ENCODE data around the gene CHTOP.

Gene CHTOP

GRCh38 chr1:153612755-153613331 lies 21.0 kb upstream of the CHTOP start, which contains the start of gene S100A16:
Gene S100A16 (minus strand): TSS chr1:153613137. CDS start chr1:153608151, 4,986 bp downstream.
- DNase-seq (ENCODE audit: insufficient read length, low spot score) (no peak), FAIRE-seq (no peak)

- DNase-seq (ENCODE audit: insufficient read length, low spot score) (no peak), FAIRE-seq (no peak)
Observed at GRCh38 chr1:153613406-153613805, 20.5 kb upstream of the CHTOP start.

- DNase-seq (ENCODE audit: insufficient read length, low spot score), result no peak
- FAIRE-seq, result no peak
Observed at GRCh38 chr1:153614189-153614900, 19.5 kb upstream of the CHTOP start.

GRCh38 chr1:153614906-153615305 lies 19.0 kb upstream of the CHTOP start:
- no peak for FAIRE-seq
- DNase-seq (ENCODE audit: insufficient read length, low spot score), result no peak

- FAIRE-seq, result no peak
- DNase-seq (ENCODE audit: insufficient read length, low spot score), result no peak
Observed at GRCh38 chr1:153615406-153615805, 18.5 kb upstream of the CHTOP start.

- FAIRE-seq (no peak), DNase-seq (ENCODE audit: insufficient read length, low spot score) (no peak)
Observed at GRCh38 chr1:153616144-153616916, 17.5 kb upstream of the CHTOP start, which contains the start of gene S100A14. Gene S100A14 (minus strand): TSS chr1:153616325. CDS start chr1:153615858, 467 bp downstream.

- FAIRE-seq (no peak), DNase-seq (ENCODE audit: insufficient read length, low spot score) (no peak)
Observed at GRCh38 chr1:153616917-153617311, 17.0 kb upstream of the CHTOP start.

GRCh38 chr1:153617663-153618062 lies 16.2 kb upstream of the CHTOP start:
- DNase-seq (ENCODE audit: insufficient read length, low spot score), result peak; percentile 81
- peak; percentile 66 for FAIRE-seq

- DNase-seq (ENCODE audit: insufficient read length, low spot score), result no peak
- FAIRE-seq, result no peak
Observed at GRCh38 chr1:153619171-153619570, 14.7 kb upstream of the CHTOP start.

- no peak for FAIRE-seq
- no peak for DNase-seq (ENCODE audit: insufficient read length, low spot score)
Observed at GRCh38 chr1:153623101-153623500, 10.8 kb upstream of the CHTOP start.

GRCh38 chr1:153624965-153625611 lies 8.8 kb upstream of the CHTOP start:
- DNase-seq (ENCODE audit: insufficient read length, low spot score) (no peak), FAIRE-seq (no peak)

- DNase-seq (ENCODE audit: insufficient read length, low spot score) (no peak), FAIRE-seq (no peak)
Observed at GRCh38 chr1:153626477-153626903, 7.4 kb upstream of the CHTOP start.

- DNase-seq (ENCODE audit: insufficient read length, low spot score) (no peak), FAIRE-seq (no peak)
Observed at GRCh38 chr1:153626904-153627714, 6.8 kb upstream of the CHTOP start, which contains the start of gene S100A13. Gene S100A13 (minus strand): TSS chr1:153627505. CDS start chr1:153626472, 1,033 bp downstream.

GRCh38 chr1:153627715-153628626 lies 5.9 kb upstream of the CHTOP start, which contains the start of gene S100A1:
Gene S100A1 (plus strand): TSS chr1:153628434. CDS start chr1:153630522, 2,088 bp downstream.
- DNase-seq (ENCODE audit: insufficient read length, low spot score) (no peak), FAIRE-seq (no peak)

GRCh38 chr1:153628638-153629342 lies 5.1 kb upstream of the CHTOP start:
- DNase-seq (ENCODE audit: insufficient read length, low spot score) (no peak), FAIRE-seq (no peak)

GRCh38 chr1:153629343-153629665 lies 4.6 kb upstream of the CHTOP start:
- FAIRE-seq (no peak), DNase-seq (ENCODE audit: insufficient read length, low spot score) (no peak)

- FAIRE-seq, result no peak
- no peak for DNase-seq (ENCODE audit: insufficient read length, low spot score)
Observed at GRCh38 chr1:153629971-153630370, 3.9 kb upstream of the CHTOP start.

- DNase-seq (ENCODE audit: insufficient read length, low spot score) (no peak), FAIRE-seq (no peak)
Observed at GRCh38 chr1:153630384-153630783, 3.5 kb upstream of the CHTOP start.

Measured in GM19239 (cell line).